H1 (cell line): ENCODE data around the gene OXA1L. TPM values are rescaled to one million over a fixed set of nuclear protein-coding genes. Genes with fewer than 3 reads are reported as not detected.

Experiments used
- CTCF ChIA-PET: fragments of 300-600 bp; sonication (Branson Sonifier 250); formaldehyde crosslinking; loops from one replicate; lab custom pipeline; 2021; ENCODE audit not compliant: partially characterized antibody; lab: Charles Lee
- POLR2A ChIA-PET: fragments of 300-600 bp; sonication (Branson Sonifier 250); formaldehyde crosslinking; loops from one replicate; lab custom pipeline; 2021; ENCODE audit warnings: inconsistent platforms; ENCODE audit not compliant: partially characterized antibody; lab: Charles Lee
- DNase-seq, 2 experiments: peaks; one replicate each; pipeline versions ENCODE4 v3.0.0 to v3.0.0-alpha.2; 2010 to 2022; ENCODE audit warnings: low spot score in 2 of 2, low read depth in 1 of 2, mixed read lengths in 1 of 2
- FAIRE-seq: peaks from 2 replicates; lab custom pipeline; 2011; peaks lifted over from hg19 to GRCh38; lab: Jason Lieb, UNC
- H2AFZ ChIP-seq: 2 replicates; pipeline ENCODE4 v1.8.1; 2012; ENCODE audit warnings: low read length, inconsistent platforms
- H2AK5ac ChIP-seq: 2 replicates; pipeline ENCODE4 v1.6.1; 2013; ENCODE audit warnings: low read depth, low read length
- H2BK120ac ChIP-seq: replicated peaks from 2 replicates; pipeline ENCODE3; 2013; ENCODE audit warnings: low read depth, low read length, inconsistent platforms
- H2BK12ac ChIP-seq: 2 replicates; pipeline ENCODE4 v1.6.1; 2013; ENCODE audit warnings: low read depth, low read length
- H2BK15ac ChIP-seq: 2 replicates; pipeline ENCODE4 v1.6.1; 2013; ENCODE audit warnings: low read length
- H2BK20ac ChIP-seq: 2 replicates; pipeline ENCODE4 v1.6.1; 2013; ENCODE audit warnings: low read length
- H2BK5ac ChIP-seq: 2 replicates; pipeline ENCODE4 v1.6.1; 2013; ENCODE audit warnings: low read depth, low read length
- H3K14ac ChIP-seq: 2 replicates; pipeline ENCODE4 v1.6.1; 2013; ENCODE audit warnings: inconsistent platforms; ENCODE audit not compliant: insufficient read length
- H3K18ac ChIP-seq: 2 replicates; pipeline ENCODE4 v1.6.1; 2013; ENCODE audit warnings: low read length; ENCODE audit errors: extremely low read depth
- H3K23ac ChIP-seq: 2 replicates; pipeline ENCODE4 v1.6.1; 2013; ENCODE audit warnings: inconsistent platforms; ENCODE audit not compliant: insufficient read length
- H3K23me2 ChIP-seq: 2 replicates; pipeline ENCODE4 v1.6.1; 2013; ENCODE audit warnings: low read depth, low read length
- H3K27ac ChIP-seq: 2 replicates; pipeline ENCODE4 v1.6.1; 2011; ENCODE audit warnings: low read depth, low read length, inconsistent platforms
- H3K27me3 ChIP-seq, 4 experiments: replicated peaks in 1 of 4; 1 replicate in 1 of 4; 2 replicates in 3 of 4; pipeline versions ENCODE4 v1.6.1 to v1.8.1; 2011 to 2013; ENCODE audit warnings: low read length in 3 of 4, mild to moderate bottlenecking in 3 of 4, inconsistent platforms in 2 of 4, mixed read lengths in 2 of 4, moderate library complexity in 1 of 4; ENCODE audit not compliant: control insufficient read depth in 3 of 4, insufficient read depth in 3 of 4; ENCODE audit errors: extremely low read depth in 1 of 4
- H3K36me3 ChIP-seq, 4 experiments: 2 replicates each; pipeline versions ENCODE4 v1.6.1 to v1.8.1; 2011 to 2013; ENCODE audit warnings: mild to moderate bottlenecking in 4 of 4, low read length in 3 of 4, moderate library complexity in 2 of 4, control low read depth in 1 of 4, inconsistent platforms in 1 of 4; ENCODE audit not compliant: insufficient read depth in 4 of 4, control insufficient read depth in 2 of 4
- H3K4ac ChIP-seq: replicated peaks from 2 replicates; pipeline ENCODE3; 2013; ENCODE audit warnings: low read length, low read depth, mixed read lengths, inconsistent platforms; ENCODE audit not compliant: insufficient read length
- H3K4me1 ChIP-seq, 4 experiments: replicated peaks in 1 of 4; 1 replicate in 1 of 4; 2 replicates in 3 of 4; pipeline versions ENCODE4 v1.6.1 to v1.8.1; 2011 to 2013; ENCODE audit warnings: low read length in 3 of 4, inconsistent platforms in 2 of 4, mixed read lengths in 1 of 4; ENCODE audit not compliant: insufficient read depth in 4 of 4, control insufficient read depth in 3 of 4
- H3K4me2 ChIP-seq, 2 experiments: 2 replicates each; pipeline versions ENCODE4 v1.6.1 to v1.8.1; 2011 to 2013; ENCODE audit warnings: low read depth in 2 of 2, low read length in 2 of 2, control low read depth in 1 of 2, inconsistent platforms in 1 of 2, mild to moderate bottlenecking in 1 of 2; ENCODE audit not compliant: insufficient read depth in 1 of 2
- H3K4me3 ChIP-seq, 4 experiments: fragments of 200-600, 300-600 bp in 1 of 4; sonication (generic), shearing (Covaris generic), sonication (Bioruptor Twin) in 1 of 4; 2 replicates each; pipeline versions ENCODE4 v1.5.1 to v1.8.1; 2011 to 2016; ENCODE audit warnings: low read length in 4 of 4, low read depth in 3 of 4, control low read depth in 2 of 4, inconsistent platforms in 2 of 4, mild to moderate bottlenecking in 2 of 4, mixed read lengths in 1 of 4, moderate library complexity in 1 of 4; ENCODE audit not compliant: insufficient read depth in 2 of 4; ENCODE audit errors: extremely low read depth in 1 of 4
- H3K56ac ChIP-seq: replicated peaks from 2 replicates; pipeline ENCODE3; 2013; ENCODE audit warnings: low read depth, mild to moderate bottlenecking, mixed read lengths, low read length, inconsistent platforms; ENCODE audit not compliant: insufficient read length
- H3K79me1 ChIP-seq: 2 replicates; pipeline ENCODE4 v1.6.1; 2013; ENCODE audit warnings: low read depth, low read length, control low read depth
- H3K79me2 ChIP-seq, 2 experiments: 2 replicates each; pipeline versions ENCODE4 v1.6.1 to v1.8.1; 2012 to 2013; ENCODE audit warnings: low read length in 2 of 2, mild to moderate bottlenecking in 2 of 2, inconsistent platforms in 1 of 2; ENCODE audit not compliant: insufficient read depth in 2 of 2, control insufficient read depth in 1 of 2
- H3K9ac ChIP-seq, 4 experiments: replicated peaks in 1 of 4; 1 replicate in 1 of 4; 2 replicates in 3 of 4; pipeline versions ENCODE4 v1.6.1 to v1.8.1; 2011 to 2013; ENCODE audit warnings: low read depth in 3 of 4, low read length in 3 of 4, control low read depth in 2 of 4, mild to moderate bottlenecking in 2 of 4, moderate library complexity in 2 of 4, inconsistent platforms in 1 of 4; ENCODE audit errors: extremely low read depth in 1 of 4
- H3K9me3 ChIP-seq, 2 experiments: 2 replicates each; pipeline versions ENCODE4 v1.6.1 to v1.8.1; 2012 to 2013; ENCODE audit warnings: mild to moderate bottlenecking in 2 of 2, moderate library complexity in 2 of 2, control low read depth in 1 of 2, inconsistent platforms in 1 of 2, low read depth in 1 of 2, low read length in 1 of 2, mixed read lengths in 1 of 2; ENCODE audit not compliant: insufficient read depth in 2 of 2
- H4K20me1 ChIP-seq, 2 experiments: replicated peaks in 1 of 2; 2 replicates each; pipeline versions ENCODE3 to v1.8.1; 2011 to 2013; ENCODE audit warnings: inconsistent platforms in 2 of 2, low read length in 2 of 2, mild to moderate bottlenecking in 1 of 2; ENCODE audit not compliant: insufficient read depth in 2 of 2, control insufficient read depth in 1 of 2
- H4K5ac ChIP-seq: 2 replicates; pipeline ENCODE4 v1.6.1; 2013; ENCODE audit warnings: low read length, low read depth, mixed read lengths, inconsistent platforms; ENCODE audit not compliant: insufficient read length
- H4K8ac ChIP-seq: 2 replicates; pipeline ENCODE4 v1.8.0; 2013; ENCODE audit warnings: mild to moderate bottlenecking, moderate library complexity, low read length, inconsistent platforms; ENCODE audit not compliant: insufficient read depth; ENCODE audit errors: extremely low read depth
- H4K91ac ChIP-seq: replicated peaks from 2 replicates; pipeline ENCODE3; 2013; ENCODE audit warnings: low read length, mixed read lengths, inconsistent platforms; ENCODE audit not compliant: insufficient read length
- CEBPB ChIP-seq: IDR thresholded peaks from 2 replicates; pipeline ENCODE4 v1.6.1; 2012; ENCODE audit warnings: low read depth, low read length
- HDAC2 ChIP-seq, 2 experiments: fragments of 300-600 bp in 1 of 2; sonication (generic) in 1 of 2; IDR thresholded peaks; 2 replicates each; pipeline ENCODE4 v1.6.1; 2011 to 2012; ENCODE audit warnings: low read depth in 2 of 2, low read length in 2 of 2, mild to moderate bottlenecking in 2 of 2, moderate library complexity in 2 of 2, borderline replicate concordance in 1 of 2, inconsistent platforms in 1 of 2
- WGBS, 2 experiments: shearing (Covaris generic) in 1 of 2; methylation state at CpG; one replicate each; pipeline versions ENCODE4 v1.1.6 to v1.1.7; 2013 to 2015; ENCODE audit warnings: low lambda C conversion rate in 2 of 2, mixed read lengths in 2 of 2, inconsistent platforms in 1 of 2, low coverage in 1 of 2, missing lambda C conversion rate in 1 of 2; ENCODE audit not compliant: insufficient replicate concordance in 2 of 2, insufficient coverage in 1 of 2, insufficient read length in 1 of 2; ENCODE audit errors: extremely low coverage in 1 of 2, missing lambda C conversion rate in 1 of 2; 5-methylcytosine and 5-hydroxymethylcytosine counted together
- polyA plus RNA-seq, 7 experiments: library from polyadenylated mRNA; depleted of rRNA in 3 of 7; stranded (reverse) in 5 of 7; unstranded in 2 of 7; fragments of >200 nt in 5 of 7; fragments of 200-250 nt in 2 of 7; gene quantifications; 1 replicate in 5 of 7; 2 replicates in 1 of 7; 4 replicates in 1 of 7; pipeline versions ENCODE4 v1.2.1 to v1.2.3, GENCODE V29; 2011 to 2013; ENCODE audit warnings: missing spikeins in 2 of 7, mixed read lengths in 2 of 7
- total RNA-seq: library from RNA; stranded (reverse); fragmentation: NEBNext Ultra II Directional; extraction: Animal tissue kit (Norgen Biotek cat#: 25700); gene quantifications from 2 replicates; pipeline ENCODE4 v1.2.1, GENCODE V29; 2021

The OXA1L gene
- total and polyA plus RNA-seq, 2 of the 8 experiments (the other 6 are each of a cell fraction or from before 2014, with no cell fraction given), result 125 to 199 TPM

- H3K4me2 ChIP-seq, result peak within 1 kb of the TSS; percentile 3 to 11; a peak in 3 of 4 replicates
- ChIA-PET POLR2A (interaction anchor here (0.8 to 2.7 kb wide), 5 partner anchors 7 to 341 kb away, joined by 3 to 20 read pairs (median 3); no protein-coding TSS in a partner anchor), CTCF (interaction anchor here (0.5 to 53.1 kb wide), 10 partner anchors 9 to 245 kb away, joined by 3 to 1562 read pairs (median 3); partner anchors contain the start of genes LRP10, MMP14 and REM2)
- no peak within 1 kb of the TSS for H3K23ac ChIP-seq
- no peak within 1 kb of the TSS for H4K5ac ChIP-seq
- no peak within 1 kb of the TSS for H2BK120ac ChIP-seq
- H3K27me3 ChIP-seq, result no peaks in the 10 kb centered on the region
- no peaks in the 10 kb centered on the region for H4K20me1 ChIP-seq
- DNase-seq (no peak), FAIRE-seq (no peak)
- H2AK5ac ChIP-seq, result 0 out of 2 replicates have a peak within 1 kb of the TSS, but pooled peaks have one; percentile 25
- H3K27ac ChIP-seq, result 0 out of 2 replicates have a peak within 1 kb of the TSS, but pooled peaks have one; percentile 11
- H3K18ac ChIP-seq, result peak within 1 kb of the TSS; percentile 62; the same call in 1 of the 2 replicates
- H3K79me1 ChIP-seq, result no peaks in the 10 kb centered on the region
- 77% methylated on average over 10 of the region's 10 CpGs; no CpG with 5 or more reads in 1 of the 2 experiments for WGBS, 2 experiments
- H2BK5ac ChIP-seq, result peak within 1 kb of the TSS; percentile 4; the same call in 1 of the 2 replicates
- H3K79me2 ChIP-seq, result no peaks in the 10 kb centered on the region
- no peak within 1 kb of the TSS for H3K4ac ChIP-seq
- no peak within 1 kb of the TSS for H3K56ac ChIP-seq
- H3K14ac ChIP-seq, result no peak within 1 kb of the TSS
- no peak within 1 kb of the TSS for H4K8ac ChIP-seq
- H3K4me3 ChIP-seq, result no peak within 1 kb of the TSS
- no peaks in the 10 kb centered on the region for H3K36me3 ChIP-seq
- H3K23me2 ChIP-seq, result peaks cover 4% of the 10 kb centered on the region; the same call in 1 of the 2 replicates
- peak within 1 kb of the TSS; percentile 6 for H4K91ac ChIP-seq
- H2BK12ac ChIP-seq, result peak within 1 kb of the TSS; percentile 65; the same call in 1 of the 2 replicates
- H3K4me1 ChIP-seq, result peaks cover 13 to 29% (median 20%) of the 10 kb centered on the region in 4 experiments
- TF ChIP-seq CEBPB, result peak; percentile 37; the same call in 1 of the 2 replicates
- TF ChIP-seq HDAC2 (IDR thresholded peaks at IDR 0.05; ENCODE audit: borderline replicate concordance in 1 of 2, low read depth in 2 of 2, low read length in 2 of 2), result no peak
- peak within 1 kb of the TSS; percentile 48; the same call in 1 of the 2 replicates for H2BK15ac ChIP-seq
- H3K9ac ChIP-seq, result peak within 1 kb of the TSS in 2 of 4 experiments; percentile 3 to 7; a peak in 2 of 7 replicates
- peak within 1 kb of the TSS; percentile 90 for H2AFZ ChIP-seq
- H2BK20ac ChIP-seq, result peak within 1 kb of the TSS; percentile 73
- H3K9me3 ChIP-seq, result no peaks in the 10 kb centered on the region
Observed at GRCh38 chr14:22814941-22815713, 48.6 kb downstream of the OXA1L start, which contains the start of gene SLC7A7. Gene SLC7A7 (minus strand): TSS chr14:22815435. CDS start chr14:22813398, 2,037 bp downstream.
